ENCODE measurements around the gene MAPK8.
A peak's percentile ranks its signal among the peaks of the same experiment; 100 is the strongest.

The MAPK8 gene

DNA sequence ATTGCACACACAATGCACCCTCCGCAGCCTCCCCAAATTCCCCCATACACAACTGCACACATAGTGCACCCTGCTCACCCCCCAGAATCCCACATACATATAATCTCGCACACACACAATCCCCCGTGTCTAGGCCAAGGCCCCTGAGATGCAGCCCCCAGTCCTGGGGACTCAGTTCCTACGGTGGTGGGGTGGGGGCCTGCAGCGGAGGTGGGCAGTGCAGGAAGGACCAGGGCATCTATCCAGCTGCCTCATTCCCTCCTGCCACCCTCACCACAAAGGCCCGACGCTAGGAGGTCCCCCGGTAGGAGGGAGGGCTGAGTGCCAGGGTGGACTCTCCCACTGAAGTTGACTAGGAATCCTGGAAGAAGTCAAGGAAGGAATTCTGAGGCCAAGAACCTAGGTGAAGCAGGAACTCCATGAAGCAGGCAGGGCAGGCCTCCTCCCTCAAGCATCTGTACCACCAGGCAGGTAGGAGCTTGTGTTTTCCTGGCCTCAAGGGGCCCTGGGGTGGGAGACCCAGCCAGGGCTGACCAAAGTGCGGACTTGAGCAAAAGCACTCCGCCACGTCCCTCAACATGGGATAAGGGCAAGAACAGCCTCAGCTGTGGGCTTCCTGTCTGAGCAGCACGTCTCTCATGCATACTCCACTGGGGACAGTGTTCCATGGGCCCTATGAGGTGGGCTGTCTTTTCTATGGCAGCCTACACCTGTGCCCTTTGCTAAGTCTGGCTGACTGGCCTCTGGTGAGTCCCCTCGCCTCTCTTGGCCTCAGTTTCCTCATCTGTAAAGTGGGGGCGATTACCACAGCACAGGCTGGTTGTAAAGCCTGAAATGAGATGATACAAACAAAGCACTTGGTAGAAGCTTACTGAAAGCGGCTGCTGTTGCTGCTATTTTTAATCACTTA is 145.7 kb downstream of the MAPK8 start:
- no peak for DNase-seq

DNA sequence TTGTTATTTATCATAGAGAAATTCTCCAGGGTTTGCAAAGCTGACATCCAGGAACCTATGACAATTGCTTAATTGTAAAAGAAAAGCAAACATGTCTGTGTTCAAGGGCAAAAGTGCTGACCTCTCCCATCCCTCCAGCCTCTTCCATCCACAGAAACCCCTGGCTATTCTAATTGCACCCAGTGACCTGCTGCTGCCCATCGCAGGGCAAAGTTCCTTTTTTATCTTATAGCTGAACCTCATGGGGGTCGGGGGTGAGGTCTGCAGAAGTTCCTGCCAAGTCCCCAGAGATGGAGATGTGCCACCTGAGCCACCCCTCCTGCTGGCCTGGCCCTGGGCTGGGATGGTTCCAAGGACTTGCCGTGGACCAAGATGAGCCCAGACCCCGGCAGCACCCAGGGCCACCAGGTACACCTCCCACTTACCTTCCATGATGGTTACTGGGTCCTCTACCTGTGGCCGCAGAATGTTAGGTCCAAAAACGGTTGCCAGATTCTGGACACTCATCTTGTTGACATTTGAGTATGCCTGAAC is 146.5 kb downstream of the MAPK8 start:
- no peak for DNase-seq

DNA sequence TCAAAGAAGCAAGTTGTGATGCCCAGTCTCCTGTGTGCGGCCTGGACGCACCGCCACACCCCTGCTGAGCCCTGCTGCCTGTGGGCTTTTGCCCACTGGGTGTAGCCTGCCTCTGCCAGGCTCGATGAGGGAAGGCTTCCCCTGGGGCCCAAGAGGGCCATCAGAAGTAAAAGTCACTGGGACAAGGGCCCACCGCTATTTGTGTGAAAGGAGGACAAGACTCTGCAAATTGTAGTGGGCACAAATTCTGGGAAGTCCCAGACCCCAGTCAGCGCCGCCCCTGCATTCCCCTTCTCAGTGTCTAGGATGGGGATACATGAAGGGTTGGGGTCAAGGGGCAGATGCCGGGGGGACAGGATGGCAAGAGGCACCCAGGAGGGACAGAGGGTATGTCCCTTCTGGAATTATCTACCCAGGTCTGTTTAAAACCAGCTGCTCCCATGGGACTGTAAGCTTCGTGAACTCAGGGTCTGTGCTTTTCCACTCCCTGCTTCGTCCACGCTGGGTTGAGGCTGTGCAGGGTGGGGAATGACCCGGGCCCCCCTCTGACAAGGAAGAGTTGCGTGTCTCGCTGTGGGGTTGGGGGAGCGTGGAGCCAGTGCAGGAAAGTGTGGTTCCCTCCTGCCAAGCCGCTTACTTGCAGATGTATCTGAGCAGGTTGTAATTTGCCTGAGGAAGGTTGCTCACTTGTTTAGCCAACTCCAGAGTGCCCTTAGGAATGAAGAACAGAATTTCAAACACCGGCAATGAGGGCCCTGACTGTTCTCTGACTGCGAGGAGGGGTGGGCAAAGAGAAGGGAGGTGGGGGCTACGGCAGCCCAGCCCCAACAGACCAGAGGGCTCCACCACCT is 147.2 kb downstream of the MAPK8 start:
- DNase-seq, result peak; percentile 7 to 8

DNA sequence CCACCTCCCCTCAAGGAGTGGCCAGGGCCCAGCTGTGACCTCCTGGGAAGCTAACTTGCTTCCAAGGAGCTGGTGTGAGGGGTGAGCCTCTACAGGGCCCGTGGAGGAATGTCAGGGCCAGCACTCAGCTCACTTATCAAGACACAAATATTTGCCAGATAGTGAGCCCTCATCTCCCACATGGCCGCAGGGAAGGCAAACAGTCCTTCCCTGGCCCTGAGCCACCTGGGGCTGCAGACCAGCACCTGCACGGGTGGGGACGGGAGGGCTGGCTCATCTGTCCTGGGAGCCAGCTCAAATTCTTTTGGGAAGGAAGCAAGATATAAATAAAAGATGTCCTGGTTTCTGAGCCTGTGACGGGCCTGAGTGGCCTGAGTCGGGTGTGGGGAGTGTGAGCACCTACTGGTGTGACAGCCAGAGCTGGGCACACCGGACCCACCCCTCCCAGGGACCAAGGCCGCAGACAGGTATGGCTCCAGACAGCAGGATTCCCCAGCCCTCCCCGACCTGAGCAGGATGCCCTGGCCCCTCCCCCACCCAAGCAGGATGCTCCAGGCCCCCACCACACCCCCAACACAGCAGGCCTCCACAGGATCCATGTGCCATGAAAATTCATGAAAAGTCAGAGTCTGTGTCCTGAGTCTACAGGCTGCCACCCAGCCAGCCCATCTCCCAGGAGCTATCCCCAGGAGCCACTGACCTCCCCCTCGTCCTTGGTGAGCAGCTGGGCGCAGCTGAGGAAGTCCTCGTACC is 148.0 kb downstream of the MAPK8 start:
- peak in 1 of 2 experiments; percentile 8 for DNase-seq

DNA sequence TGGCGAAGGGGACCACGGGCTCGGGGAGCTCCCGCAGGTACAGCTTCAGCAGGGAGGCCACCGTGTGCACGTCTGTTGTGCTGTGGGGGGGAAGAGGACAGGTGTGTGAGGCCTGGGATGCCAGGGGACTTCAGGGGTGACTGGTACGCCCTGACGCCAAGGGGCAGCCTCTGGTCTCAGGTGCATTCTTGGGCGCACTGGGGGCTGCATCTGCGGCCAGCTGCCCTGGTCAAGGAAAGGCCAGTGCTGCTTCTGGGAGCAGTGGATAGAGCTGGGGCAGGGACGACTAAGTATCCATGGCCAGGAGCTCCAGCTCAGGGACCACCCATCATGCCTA is 148.5 kb downstream of the MAPK8 start:
- peak in 1 of 2 experiments; percentile 6 for DNase-seq

DNA sequence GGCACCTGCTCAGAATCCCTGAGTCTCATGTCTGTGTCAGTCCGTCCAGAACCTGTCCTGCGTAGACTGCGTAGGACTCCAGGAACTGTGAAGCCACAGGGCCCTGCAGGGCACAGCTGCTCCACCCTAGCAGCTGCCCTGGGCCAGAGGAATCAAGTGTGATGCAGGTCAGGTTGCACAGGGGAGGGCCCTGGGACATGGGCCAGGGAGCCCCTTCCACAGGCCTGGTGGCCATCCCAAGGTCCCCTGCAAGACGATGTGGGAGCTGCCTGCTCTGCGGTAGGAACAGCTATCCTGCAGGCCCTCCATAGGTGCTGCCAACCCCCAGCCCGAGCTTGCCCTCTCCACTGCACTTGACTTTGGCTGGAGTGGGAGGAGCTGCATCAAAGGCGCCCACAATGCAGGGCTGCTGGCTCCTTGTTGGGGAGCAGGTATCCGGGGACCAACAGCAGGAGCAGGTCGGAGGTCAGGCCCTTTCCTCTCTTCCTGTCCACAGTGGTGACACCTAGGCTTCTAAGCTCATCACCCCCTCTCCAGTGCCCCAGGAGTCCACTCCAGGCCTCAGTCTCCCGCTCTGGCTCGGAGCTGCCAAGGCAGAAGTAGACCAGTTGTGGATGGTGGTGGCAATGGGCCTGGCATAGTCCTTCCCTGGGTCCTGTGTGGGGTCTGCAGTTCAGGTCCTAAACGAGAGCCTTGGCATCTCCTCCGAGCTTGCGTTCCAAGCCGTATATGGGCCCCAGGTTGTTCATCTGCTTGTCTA is 149.1 kb downstream of the MAPK8 start:
- DNase-seq, result peak; percentile 4 to 10

DNA sequence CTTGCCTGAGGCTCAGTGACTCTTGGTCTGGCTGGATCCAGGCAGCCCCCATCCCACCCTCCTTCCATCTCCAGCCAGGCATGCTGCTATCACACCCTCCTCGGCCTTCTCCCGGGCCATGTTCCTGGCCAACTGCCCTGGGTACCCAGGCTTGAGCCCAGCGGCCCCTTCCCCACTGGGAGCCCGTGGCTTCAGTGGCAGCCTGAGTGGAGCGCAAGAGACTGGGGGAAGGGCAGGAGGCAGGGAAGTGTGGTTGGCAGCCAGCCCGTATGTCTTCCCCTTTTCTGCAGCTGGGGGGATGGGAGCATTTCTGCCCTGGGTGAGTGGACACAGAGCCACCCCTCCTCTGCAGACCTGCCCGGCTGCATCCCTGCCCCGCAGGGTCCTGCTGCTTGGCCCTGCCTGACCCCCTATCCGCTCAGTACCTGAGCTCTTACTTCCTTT is 149.9 kb downstream of the MAPK8 start:
- peak; percentile 4 to 7 for DNase-seq

DNA sequence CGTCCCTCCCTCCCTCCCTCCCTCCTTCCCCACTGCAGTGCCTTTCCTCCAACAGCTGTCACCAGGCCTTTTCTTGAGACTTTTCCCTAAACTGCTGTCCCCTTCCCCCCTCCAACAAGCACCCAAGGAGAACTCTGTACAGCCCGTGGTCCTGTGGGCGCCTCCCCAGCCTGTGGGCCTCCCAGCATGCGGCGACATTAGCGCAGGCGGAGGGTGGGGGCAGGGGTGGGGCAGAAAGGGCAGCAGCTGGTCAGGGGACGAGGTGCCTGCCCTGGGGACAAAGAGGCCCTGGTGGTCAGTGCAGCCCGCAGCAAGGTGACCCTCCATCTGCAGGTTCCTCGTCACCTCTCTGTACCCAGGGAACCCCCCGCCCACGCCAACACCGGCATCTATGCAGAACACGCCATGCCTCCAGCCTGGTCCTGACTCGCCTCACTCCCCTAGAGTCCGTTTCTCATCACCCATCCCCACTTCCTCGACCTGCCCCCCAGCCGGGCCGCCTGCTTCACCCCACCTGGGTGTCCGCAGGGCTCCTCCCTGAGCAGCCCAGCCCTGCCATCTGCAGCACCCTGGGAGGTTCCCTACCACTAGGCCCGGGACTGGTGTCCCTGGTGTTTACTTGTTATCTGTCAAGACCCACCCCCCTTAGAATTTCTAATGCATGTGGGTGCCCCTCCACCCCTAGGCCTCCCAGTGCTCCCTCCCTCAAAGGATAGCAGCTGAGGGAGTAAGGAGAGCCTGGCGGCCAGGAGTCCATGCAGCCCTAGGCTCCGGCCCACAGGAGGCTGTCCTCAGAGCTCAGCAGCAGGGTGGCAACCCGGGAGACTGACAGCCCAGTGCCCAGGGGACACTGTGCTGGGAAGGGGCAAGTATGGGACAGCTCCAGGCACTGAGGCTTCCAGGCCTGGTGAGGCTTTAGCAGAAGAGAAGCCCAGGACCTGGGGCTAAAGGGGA is 150.6 kb downstream of the MAPK8 start:
- peak in 1 of 2 experiments; percentile 20 for DNase-seq

DNA sequence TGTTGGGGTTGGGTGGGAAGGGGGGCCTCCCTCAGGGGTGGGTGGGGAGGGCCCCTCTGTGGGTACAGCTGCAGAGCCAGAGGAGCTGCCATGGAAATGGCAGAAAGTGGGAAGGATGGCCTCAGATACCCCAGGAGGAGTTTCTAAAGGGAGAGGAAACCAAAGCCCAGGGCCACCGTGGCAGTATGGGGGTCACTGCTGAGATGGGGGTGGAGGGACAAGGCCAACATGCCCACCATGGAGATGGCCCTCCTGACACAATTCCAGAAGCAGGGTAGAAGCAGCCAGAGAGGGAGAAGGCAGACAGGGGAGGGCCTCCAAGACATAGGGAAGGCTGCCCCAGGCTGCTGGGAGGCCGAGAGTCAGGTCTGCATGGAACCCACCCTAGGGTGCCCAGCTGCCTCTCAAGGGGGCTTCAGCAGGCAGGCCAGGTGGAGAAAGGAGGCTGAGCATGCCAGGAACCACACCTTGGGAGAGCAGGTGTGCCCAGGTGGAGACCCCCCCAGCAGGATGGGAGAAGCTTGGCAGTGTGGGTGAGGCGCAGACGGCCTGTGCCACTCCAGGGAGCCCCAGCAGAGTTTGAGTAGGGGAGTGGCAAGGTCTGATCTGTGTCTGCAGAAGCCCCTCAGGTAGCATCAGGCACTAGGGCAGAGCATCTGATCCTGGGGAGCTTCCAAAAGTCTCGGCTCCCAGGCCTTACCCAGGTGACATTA is 151.6 kb downstream of the MAPK8 start:
- DNase-seq, result no peak

DNA sequence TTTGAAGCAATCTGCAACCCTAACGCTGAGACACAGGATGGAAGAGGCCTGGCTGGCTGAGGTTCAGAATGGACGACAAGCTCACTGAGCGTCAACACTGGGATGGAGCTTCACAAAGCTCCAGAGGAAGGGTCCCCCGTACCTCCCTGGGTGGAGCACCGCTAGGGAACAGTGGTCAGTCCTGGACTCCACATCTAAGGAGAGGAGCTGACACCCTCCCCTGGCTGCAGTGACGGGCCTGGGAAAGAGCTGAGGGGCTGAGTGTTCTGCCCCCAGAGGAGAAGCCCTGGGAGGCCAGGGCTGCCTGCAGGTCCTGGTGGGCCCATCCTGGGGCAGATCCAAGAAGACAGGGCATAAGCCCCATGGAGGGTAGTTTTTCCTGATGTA is 152.2 kb downstream of the MAPK8 start:
- peak; percentile 6 to 9 for DNase-seq

DNA sequence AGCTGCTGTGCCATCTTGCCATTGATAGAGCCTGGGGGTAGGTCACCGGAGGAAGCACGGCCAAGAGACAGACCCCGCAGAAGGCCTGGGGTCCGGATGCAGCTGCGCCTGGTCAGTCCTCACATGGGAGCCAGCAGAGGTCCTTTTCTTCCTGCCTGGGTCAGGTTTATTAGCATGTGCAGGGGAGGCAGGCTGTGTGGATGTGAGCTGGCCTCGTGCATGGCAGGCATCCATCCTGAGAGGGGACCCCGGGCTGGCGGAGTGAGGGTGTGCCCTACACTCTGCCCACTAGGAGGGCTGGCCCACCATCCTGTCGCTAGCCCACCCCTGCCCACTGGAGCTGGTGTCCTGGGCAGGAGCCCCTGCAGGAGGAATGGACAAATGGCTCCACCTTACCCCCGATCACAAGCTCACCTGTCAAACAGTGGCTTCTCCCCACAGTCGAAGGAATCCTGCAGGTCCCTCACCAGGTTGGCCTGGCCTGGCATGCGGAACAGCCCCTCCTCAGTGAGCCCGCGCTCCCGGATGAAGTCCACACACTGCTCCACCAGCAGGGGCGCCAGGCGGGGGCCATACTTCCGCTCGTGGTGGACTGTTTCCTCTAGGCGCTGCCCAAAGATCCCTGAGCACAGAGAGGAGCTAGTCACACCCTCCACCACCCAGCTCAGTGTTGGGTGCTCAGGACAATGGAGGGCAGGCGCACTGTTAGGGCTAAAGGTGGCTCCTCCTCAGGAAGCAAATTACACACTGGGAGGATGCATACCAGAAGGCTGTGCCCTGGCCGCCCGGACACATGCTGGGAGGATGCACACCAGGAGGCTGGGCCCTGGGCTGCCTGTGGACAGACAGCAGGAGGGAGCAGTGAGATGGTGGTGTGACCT is 153.0 kb downstream of the MAPK8 start:
- peak; percentile 7 to 17 for DNase-seq

DNA sequence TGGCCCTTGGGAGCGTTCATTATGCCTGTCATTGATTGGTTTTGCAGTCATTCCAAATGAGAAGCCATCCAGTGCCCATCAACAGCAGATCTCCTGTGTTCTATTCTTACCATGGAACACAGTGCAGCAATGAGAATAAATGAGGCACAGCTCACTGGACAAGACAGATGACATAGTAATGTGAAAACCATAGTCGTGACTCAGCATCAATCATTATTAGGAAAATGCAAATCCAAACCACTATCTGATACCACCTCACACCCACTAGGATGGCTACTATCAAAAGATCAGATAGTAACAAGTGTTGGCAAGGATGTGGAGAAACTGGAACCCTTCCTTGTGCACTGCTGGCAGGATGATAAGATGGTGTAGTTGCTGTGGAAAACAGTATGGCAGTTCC is 153.7 kb downstream of the MAPK8 start:
- DNase-seq, result no peak

DNA sequence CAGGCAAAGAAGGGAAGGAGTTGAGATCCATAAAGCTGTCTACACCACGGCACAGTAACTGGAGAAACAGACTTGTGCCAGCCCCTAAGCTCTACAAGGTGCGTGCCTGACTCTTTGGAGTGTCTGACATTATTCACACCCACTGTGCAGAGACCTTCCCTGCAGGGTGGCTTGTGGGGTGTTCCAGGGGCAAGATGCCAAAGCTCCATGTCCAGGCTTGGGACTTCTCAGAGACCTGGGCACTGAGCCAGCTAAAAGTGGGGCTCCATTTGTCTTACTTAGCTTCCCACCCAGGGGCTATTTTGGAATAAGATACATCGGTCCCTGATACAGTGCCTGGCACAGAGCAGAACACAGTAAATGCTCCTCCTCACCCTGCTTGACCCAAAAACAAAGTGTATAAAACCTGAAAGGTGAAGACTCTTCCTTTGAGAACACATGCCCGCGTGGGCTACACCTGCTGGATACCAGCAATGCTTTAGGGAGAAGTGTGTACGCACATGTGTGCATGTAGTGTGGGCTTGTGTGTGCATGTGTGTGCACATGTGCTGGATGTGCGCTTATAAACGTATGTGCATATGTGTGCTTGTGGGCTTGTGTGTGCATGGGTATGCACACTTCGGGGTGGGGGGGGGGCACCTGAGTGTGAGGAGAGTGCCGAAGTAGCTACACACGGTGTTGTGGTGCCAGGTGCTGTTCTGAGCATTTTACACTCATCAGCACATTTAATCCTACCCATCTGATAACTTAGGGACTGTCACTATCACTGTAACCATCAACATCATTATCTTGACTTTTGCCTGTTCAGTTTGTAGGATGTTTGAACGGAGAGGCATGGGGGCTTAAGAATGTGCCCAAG is 155.4 kb downstream of the MAPK8 start:
- DNase-seq, result peak in 1 of 2 experiments; percentile 8

DNA sequence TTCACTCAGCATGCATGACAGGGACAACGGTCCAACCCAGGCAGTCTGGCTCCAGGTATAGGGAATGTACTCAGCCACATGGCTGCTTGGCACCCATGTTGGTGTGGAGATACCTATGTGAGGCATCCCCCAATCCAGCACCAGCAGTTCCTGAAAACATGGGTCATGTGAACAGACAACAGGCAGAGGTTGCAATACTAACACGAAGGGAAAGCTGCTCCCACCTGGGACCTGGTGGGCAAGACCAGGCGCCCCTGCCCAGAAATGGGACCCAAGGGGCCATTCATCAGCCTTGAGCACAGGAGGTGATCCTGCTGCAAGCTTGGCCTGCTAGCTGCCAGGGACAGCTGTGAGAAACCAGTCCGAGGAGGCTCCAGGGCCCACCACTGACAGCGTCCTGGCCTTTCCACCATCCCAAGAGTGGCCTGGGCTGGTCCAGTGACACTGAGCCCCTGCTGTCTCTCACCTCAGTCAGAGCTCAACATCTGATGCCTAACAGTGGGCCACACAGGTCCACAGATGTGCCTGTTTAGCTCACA is 156.1 kb downstream of the MAPK8 start:
- DNase-seq, result peak; percentile 2 to 11

DNA sequence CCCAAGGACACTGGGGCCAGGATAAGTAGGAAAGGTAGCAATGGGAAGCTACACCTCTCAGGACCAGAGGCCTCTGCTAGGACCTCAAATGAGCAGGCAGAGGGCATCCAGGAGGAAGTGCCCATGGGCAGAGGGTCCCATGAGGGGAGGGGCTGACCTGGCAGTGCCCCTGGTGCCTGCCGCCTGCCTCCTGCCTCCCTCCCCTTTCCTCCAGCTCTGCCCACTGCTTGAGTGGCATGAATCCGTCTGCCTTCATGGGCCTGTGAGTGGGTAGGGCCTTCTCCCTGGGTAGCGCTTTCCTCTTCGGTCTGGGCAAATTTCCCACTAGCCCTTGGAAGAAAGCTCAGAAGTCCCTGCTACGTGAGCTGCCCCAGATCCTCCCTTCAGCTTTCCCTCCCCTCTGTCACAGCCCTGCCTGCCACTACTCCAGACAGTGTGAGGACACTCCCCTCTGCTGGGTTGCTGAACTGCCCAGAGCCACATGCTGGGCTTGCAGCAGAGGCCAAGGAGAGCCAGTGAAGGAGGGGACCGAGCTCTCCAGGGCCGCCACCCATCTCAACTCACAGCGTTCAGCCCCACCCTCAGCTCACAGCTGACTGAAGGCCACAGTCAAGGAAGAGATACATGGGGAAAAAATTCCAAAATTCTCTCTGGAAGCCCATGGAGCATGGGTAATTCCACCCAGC is 157.0 kb downstream of the MAPK8 start:
- DNase-seq, result peak; percentile 1 to 9

DNA sequence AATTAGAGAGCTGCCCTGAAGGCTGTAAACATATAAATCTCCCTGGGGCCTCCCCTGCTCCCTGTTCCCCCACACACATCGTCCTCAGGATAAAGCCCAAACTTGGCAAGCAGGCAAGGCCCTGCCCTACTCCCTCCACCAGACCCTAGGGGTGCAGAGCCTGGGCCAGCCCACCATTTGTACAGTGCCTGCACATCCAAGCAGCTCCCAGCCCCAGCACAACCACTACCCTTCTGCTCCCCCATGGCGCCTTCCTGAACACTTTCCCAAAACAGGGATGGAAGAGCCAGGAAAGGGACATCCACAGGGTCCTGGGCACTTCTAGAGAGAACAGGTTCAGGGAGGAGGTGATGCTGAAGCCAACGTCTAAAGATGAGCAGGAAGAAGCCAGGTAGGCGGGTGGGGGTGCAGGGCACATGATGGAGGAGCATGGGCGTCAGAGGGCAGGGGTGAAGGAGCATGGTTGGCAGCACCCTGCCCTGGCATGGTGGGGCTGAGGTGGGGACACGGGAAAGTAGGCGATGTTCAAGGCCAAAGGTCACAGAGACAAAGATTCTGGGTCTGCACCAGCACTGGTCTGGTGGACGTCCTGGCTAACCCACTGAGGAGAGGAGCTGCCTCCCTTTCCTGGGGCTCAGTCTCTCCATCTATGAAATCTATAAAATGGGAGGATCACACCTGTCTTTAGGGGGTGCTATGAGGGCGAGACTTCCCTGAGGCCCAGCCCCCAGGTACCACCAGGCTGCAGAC is 157.8 kb downstream of the MAPK8 start:
- peak in 1 of 2 experiments; percentile 6 for DNase-seq

All from activated T-cell treated with anti-CD3 and anti-CD28 coated beads, Interleukin-2, amount 50 U/mL, for 48 hours (primary cell).